HCT116 (cell line): Measurements from ENCODE around the gene MGRN1. TPM values are rescaled to one million over a fixed set of nuclear protein-coding genes. Genes with fewer than 3 reads are reported as not detected.

ENCODE experiments used
- ATAC-seq: fragments of 200-7000 bp; cut with Tn5 transposase; 2 replicates; pipeline ENCODE4 v1.9.1; 2020; ENCODE audit warnings: mild to moderate bottlenecking, moderate library complexity
- BruUV-seq: library from RNA; stranded (reverse); fragments of 400-500 nt; replicated peaks from 2 replicates; lab custom pipeline; 2021; lab: Mats Ljungman, UMichigan
- CTCF ChIA-PET: fragments of 300-600 bp; sonication (Branson Sonifier 250); formaldehyde crosslinking; loops from one replicate; lab custom pipeline; 2021; ENCODE audit warnings: antibody characterized with exemption; lab: Charles Lee
- POLR2A ChIA-PET: fragments of 300-600, 350-600 bp; sonication (Branson Sonifier 250); formaldehyde crosslinking; loops from one replicate; lab custom pipeline; 2021; ENCODE audit warnings: antibody characterized with exemption; lab: Charles Lee
- RAD21 ChIA-PET, 2 experiments: fragments of 300-600 bp; sonication (Branson Sonifier 250); formaldehyde crosslinking; loops; one replicate each; lab custom pipeline; 2023; ENCODE audit warnings: low total read pairs in 2 of 2; ENCODE audit not compliant: uncharacterized antibody in 2 of 2, unreplicated experiment in 2 of 2, low non-redundant PET in 1 of 2; lab: Charles Lee
- DNase-seq: peaks from one replicate; pipeline ENCODE4 v3.0.0-alpha.2; 2010; ENCODE audit warnings: low read depth, low spot score
- H2AFZ ChIP-seq: fragments of 200-600 bp; shearing (Covaris generic), sonication (generic); 2 replicates; pipeline ENCODE4 v1.6.1; 2017; ENCODE audit warnings: low read depth, mixed run types, mixed read lengths, antibody characterized with exemption, low read length; ENCODE audit not compliant: poor library complexity, severe bottlenecking
- H3K27ac ChIP-seq: 2 replicates; pipeline ENCODE4 v1.5.1; 2012; ENCODE audit warnings: low read depth, low read length
- H3K27me3 ChIP-seq: fragments of 200-600 bp; sonication (generic); 2 replicates; pipeline ENCODE4 v1.6.1; 2016; ENCODE audit warnings: mixed run types, low read length, mixed read lengths; ENCODE audit not compliant: insufficient read depth
- H3K36me3 ChIP-seq, 2 experiments: fragments of 200-500 bp in 1 of 2; fragments of 200-600 bp in 1 of 2; sonication (Bioruptor generic) in 1 of 2; sonication (generic) in 1 of 2; 2 replicates each; pipeline versions ENCODE4 v1.5.1 to v1.6.1; 2014 to 2016; ENCODE audit warnings: low read length in 2 of 2, inconsistent platforms in 1 of 2, mixed read lengths in 1 of 2, mixed run types in 1 of 2; ENCODE audit not compliant: insufficient read depth in 2 of 2, control insufficient read depth in 1 of 2
- H3K4me1 ChIP-seq, 2 experiments: fragments of 200-600 bp in 1 of 2; sonication (generic) in 1 of 2; 2 replicates each; pipeline versions ENCODE4 v1.5.1 to v1.6.1; 2012 to 2017; ENCODE audit warnings: low read length in 2 of 2, inconsistent platforms in 1 of 2, mild to moderate bottlenecking in 1 of 2, mixed read lengths in 1 of 2, mixed run types in 1 of 2, moderate library complexity in 1 of 2; ENCODE audit not compliant: insufficient read depth in 2 of 2, control insufficient read depth in 1 of 2
- H3K4me2 ChIP-seq: fragments of 200-600 bp; sonication (generic); 2 replicates; pipeline ENCODE4 v1.6.1; 2017; ENCODE audit warnings: mixed run types, low read length, mixed read lengths
- H3K4me3 ChIP-seq, 2 experiments: fragments of 200-600 bp in 1 of 2; sonication (generic) in 1 of 2; replicated peaks in 1 of 2; 2 replicates each; pipeline ENCODE4 v1.5.1; 2011 to 2016; ENCODE audit warnings: low read length in 2 of 2, control low read depth in 1 of 2, low read depth in 1 of 2, mild to moderate bottlenecking in 1 of 2, mixed read lengths in 1 of 2, mixed run types in 1 of 2
- H3K79me2 ChIP-seq: fragments of 200-600 bp; sonication (generic); 2 replicates; pipeline ENCODE4 v1.6.1; 2017; ENCODE audit warnings: mild to moderate bottlenecking, mixed run types, low read length, moderate library complexity, mixed read lengths; ENCODE audit not compliant: insufficient read depth
- H3K9ac ChIP-seq: fragments of 200-600 bp; sonication (generic); 2 replicates; pipeline ENCODE4 v1.6.1; 2016; ENCODE audit warnings: low read length, mixed read lengths
- H3K9me2 ChIP-seq: fragments of 200-600 bp; sonication (generic), shearing (Covaris generic); 2 replicates; pipeline ENCODE4 v1.6.1; 2017; ENCODE audit warnings: mixed run types, mild to moderate bottlenecking, moderate library complexity; ENCODE audit not compliant: insufficient read depth
- H3K9me3 ChIP-seq, 2 experiments: fragments of 200-500 bp in 1 of 2; fragments of 200-600 bp in 1 of 2; sonication (Bioruptor generic) in 1 of 2; sonication (generic) in 1 of 2; 2 replicates each; pipeline ENCODE4 v1.6.1; 2014 to 2017; ENCODE audit warnings: low read length in 2 of 2, mixed read lengths in 2 of 2, inconsistent platforms in 1 of 2, low read depth in 1 of 2, mild to moderate bottlenecking in 1 of 2, mixed run types in 1 of 2, moderate library complexity in 1 of 2; ENCODE audit not compliant: control insufficient read depth in 1 of 2, insufficient read depth in 1 of 2
- H4K20me1 ChIP-seq: fragments of 200-600 bp; sonication (generic), shearing (Covaris generic); 2 replicates; pipeline ENCODE4 v1.6.1; 2017; ENCODE audit warnings: mixed run types, mild to moderate bottlenecking, moderate library complexity; ENCODE audit not compliant: insufficient read depth
- CBX3 ChIP-seq: IDR thresholded peaks from 2 replicates; pipeline ENCODE4 v1.6.1; 2012; ENCODE audit warnings: low read depth
- CEBPB ChIP-seq: IDR thresholded peaks from 2 replicates; pipeline ENCODE4 v1.6.1; 2012; ENCODE audit warnings: low read depth
- EGR1 ChIP-seq: IDR thresholded peaks from 2 replicates; pipeline ENCODE4 v1.6.1; 2012; ENCODE audit warnings: low read depth
- FOSL1 ChIP-seq: IDR thresholded peaks from 2 replicates; pipeline ENCODE4 v1.6.1; 2012; ENCODE audit warnings: low read depth
- POLR2A ChIP-seq: IDR thresholded peaks from 2 replicates; pipeline ENCODE4 v1.7.0; 2011; ENCODE audit warnings: borderline replicate concordance; ENCODE audit not compliant: insufficient read depth, insufficient read length; ENCODE audit errors: extremely low read depth
- SIN3A ChIP-seq: IDR thresholded peaks from 2 replicates; pipeline ENCODE4 v1.6.1; 2012; ENCODE audit warnings: low read depth
- TCF7L2 ChIP-seq: IDR thresholded peaks from 2 replicates; pipeline ENCODE4 v1.7.0; 2011; ENCODE audit warnings: borderline replicate concordance, inconsistent platforms; ENCODE audit not compliant: insufficient read depth, insufficient read length; ENCODE audit errors: extremely low read depth
- ZFX ChIP-seq: fragments of 450-650 bp; IDR thresholded peaks from 2 replicates; pipeline ENCODE4 v1.6.1; 2017
- intact Hi-C: fragments of 100-400 bp; cut with micrococcal nuclease; formaldehyde crosslinking; loops from 2 replicates; pipeline ENCODE4 v1.10.0; 2022
- total RNA-seq: library from RNA; stranded (reverse); gene quantifications from one replicate; pipeline ENCODE4 v1.2.1, GENCODE V29; 2021; ENCODE audit not compliant: unreplicated experiment
- TF ChIP-seq, protein P1 (sequence below): IDR thresholded peaks from 2 replicates; pipeline ENCODE4 v1.6.1; 2012
- TF ChIP-seq, protein P2 (sequence below): IDR thresholded peaks from 2 replicates; pipeline ENCODE4 v1.6.1; 2011; ENCODE audit warnings: mild to moderate bottlenecking, low read length, moderate library complexity; ENCODE audit not compliant: insufficient replicate concordance; ENCODE audit errors: extremely low read depth
- TF ChIP-seq, protein P3 (sequence below): IDR thresholded peaks from 2 replicates; pipeline ENCODE4 v1.6.1; 2012; ENCODE audit warnings: low read depth

Gene MGRN1
- total RNA-seq, 1 experiment from 2014 or later = 50.6 TPM

DNA sequence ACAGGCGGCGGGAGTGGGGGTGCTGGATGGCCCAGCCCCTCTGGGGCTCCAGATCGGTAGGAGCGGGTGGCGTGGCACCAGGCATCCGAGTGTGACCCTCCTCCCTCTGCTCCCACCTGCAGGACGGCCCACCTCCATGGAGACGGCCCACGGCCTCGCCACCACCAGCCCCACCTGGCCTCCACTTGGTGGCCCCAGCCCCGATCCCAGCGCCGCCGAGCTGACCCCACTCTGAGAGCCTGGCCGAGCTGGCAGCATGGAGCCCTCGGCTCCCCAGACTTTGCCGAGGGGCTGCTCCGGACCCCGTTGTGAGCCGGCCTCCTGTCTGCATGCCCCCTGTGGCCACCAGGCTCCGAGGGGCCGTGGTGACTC is 64.0 kb downstream of the MGRN1 start:
- Histone ChIP-seq H3K9me3 (no peaks in the 10 kb centered on the region), H3K4me3 (no peak overlapping the region), H3K4me1 (peaks cover 8 to 9% of the 10 kb centered on the region in 2 experiments; a peak in 2 of 4 replicates), H3K79me2 (no peaks in the 10 kb centered on the region), H3K36me3 (peaks cover 0 to 4% of the 10 kb centered on the region in 2 experiments; a peak in 1 of 4 replicates), H3K9ac (no peak overlapping the region), H3K4me2 (no peak overlapping the region), H2AFZ (no peak overlapping the region), H4K20me1 (no peaks in the 10 kb centered on the region), H3K27ac (no peak overlapping the region), H3K27me3 (no peaks in the 10 kb centered on the region), H3K9me2 (no peaks in the 10 kb centered on the region)
- ChIA-PET RAD21 (no interaction called here), POLR2A (no interaction called here), CTCF (no interaction called here)
- DNase-seq (no peak), ATAC-seq (no peak)
- intact Hi-C loops = no loop called here
- no TSS peak for BruUV-seq
- TF ChIP-seq CBX3 (no peak), TCF7L2 (no peak), SIN3A (no peak), ZFX (no peak), FOSL1 (no peak), EGR1 (no peak), CEBPB (no peak), POLR2A (no peak)
- TF ChIP-seq, protein P1, sequence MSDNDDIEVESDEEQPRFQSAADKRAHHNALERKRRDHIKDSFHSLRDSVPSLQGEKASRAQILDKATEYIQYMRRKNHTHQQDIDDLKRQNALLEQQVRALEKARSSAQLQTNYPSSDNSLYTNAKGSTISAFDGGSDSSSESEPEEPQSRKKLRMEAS = no peak
- TF ChIP-seq, protein P2, sequence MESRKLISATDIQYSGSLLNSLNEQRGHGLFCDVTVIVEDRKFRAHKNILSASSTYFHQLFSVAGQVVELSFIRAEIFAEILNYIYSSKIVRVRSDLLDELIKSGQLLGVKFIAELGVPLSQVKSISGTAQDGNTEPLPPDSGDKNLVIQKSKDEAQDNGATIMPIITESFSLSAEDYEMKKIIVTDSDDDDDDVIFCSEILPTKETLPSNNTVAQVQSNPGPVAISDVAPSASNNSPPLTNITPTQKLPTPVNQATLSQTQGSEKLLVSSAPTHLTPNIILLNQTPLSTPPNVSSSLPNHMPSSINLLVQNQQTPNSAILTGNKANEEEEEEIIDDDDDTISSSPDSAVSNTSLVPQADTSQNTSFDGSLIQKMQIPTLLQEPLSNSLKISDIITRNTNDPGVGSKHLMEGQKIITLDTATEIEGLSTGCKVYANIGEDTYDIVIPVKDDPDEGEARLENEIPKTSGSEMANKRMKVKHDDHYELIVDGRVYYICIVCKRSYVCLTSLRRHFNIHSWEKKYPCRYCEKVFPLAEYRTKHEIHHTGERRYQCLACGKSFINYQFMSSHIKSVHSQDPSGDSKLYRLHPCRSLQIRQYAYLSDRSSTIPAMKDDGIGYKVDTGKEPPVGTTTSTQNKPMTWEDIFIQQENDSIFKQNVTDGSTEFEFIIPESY = no peak
- TF ChIP-seq, protein P3, sequence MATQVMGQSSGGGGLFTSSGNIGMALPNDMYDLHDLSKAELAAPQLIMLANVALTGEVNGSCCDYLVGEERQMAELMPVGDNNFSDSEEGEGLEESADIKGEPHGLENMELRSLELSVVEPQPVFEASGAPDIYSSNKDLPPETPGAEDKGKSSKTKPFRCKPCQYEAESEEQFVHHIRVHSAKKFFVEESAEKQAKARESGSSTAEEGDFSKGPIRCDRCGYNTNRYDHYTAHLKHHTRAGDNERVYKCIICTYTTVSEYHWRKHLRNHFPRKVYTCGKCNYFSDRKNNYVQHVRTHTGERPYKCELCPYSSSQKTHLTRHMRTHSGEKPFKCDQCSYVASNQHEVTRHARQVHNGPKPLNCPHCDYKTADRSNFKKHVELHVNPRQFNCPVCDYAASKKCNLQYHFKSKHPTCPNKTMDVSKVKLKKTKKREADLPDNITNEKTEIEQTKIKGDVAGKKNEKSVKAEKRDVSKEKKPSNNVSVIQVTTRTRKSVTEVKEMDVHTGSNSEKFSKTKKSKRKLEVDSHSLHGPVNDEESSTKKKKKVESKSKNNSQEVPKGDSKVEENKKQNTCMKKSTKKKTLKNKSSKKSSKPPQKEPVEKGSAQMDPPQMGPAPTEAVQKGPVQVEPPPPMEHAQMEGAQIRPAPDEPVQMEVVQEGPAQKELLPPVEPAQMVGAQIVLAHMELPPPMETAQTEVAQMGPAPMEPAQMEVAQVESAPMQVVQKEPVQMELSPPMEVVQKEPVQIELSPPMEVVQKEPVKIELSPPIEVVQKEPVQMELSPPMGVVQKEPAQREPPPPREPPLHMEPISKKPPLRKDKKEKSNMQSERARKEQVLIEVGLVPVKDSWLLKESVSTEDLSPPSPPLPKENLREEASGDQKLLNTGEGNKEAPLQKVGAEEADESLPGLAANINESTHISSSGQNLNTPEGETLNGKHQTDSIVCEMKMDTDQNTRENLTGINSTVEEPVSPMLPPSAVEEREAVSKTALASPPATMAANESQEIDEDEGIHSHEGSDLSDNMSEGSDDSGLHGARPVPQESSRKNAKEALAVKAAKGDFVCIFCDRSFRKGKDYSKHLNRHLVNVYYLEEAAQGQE = no peak
